ENCODE measurements around the gene RIPK4. TPM values are rescaled to one million over a fixed set of nuclear protein-coding genes. Genes with fewer than 3 reads are reported as not detected.

Gene RIPK4
- total and polyA plus RNA-seq, 7 experiments from 2014 or later: 0.24 to 2.2 (median 0.41) TPM; not detected in 1

- Mint-ChIP-seq H3K4me1 (peaks cover 21 to 25% (median 23%) of the 10 kb centered on the region in 7 donors), H3K27ac (no peak overlapping the region), H3K36me3 (peaks cover 0 to 5% (median 4%) of the 10 kb centered on the region in 5 donors), H3K27me3 (peaks cover 59 to 78% (median 73%) of the 10 kb centered on the region in 5 donors), H3K4me3 (no peak overlapping the region), H3K9me3 (peaks cover 0 to 6% (median 0%) of the 10 kb centered on the region in 11 donors)
- Histone ChIP-seq H3K27me3 (ENCODE audit: control insufficient read depth in 2 of 2, insufficient read depth in 2 of 2, low read length in 2 of 2) (peaks cover 12 to 13% of the 10 kb centered on the region in 2 donors), H3K4me1 (ENCODE audit: control insufficient read depth in 2 of 2, insufficient read depth in 2 of 2, low read length in 2 of 2) (peaks cover 11 to 28% of the 10 kb centered on the region in 2 donors), H3K9me3 (ENCODE audit: control insufficient read depth in 2 of 3, low read length in 3 of 3) (no peaks in the 10 kb centered on the region), H3K27ac (ENCODE audit: low read depth, low read length) (no peak overlapping the region), H3K4me3 (ENCODE audit: low read length) (no peak overlapping the region), H3K36me3 (ENCODE audit: control insufficient read depth in 2 of 3, insufficient read depth in 3 of 3, low read length in 3 of 3) (no peaks in the 10 kb centered on the region)
- no peak for ATAC-seq
- intact Hi-C loops (cut with micrococcal nuclease): no loop called here
- POLR2A ChIA-PET: no interaction called here
- no peak for DNase-seq
- CTCF ChIA-PET: no interaction called here
Observed at GRCh38 chr21:41770901-41771624, 4.2 kb upstream of the RIPK4 start.

- peaks cover 0 to 6% (median 0%) of the 10 kb centered on the region in 11 donors for H3K9me3 Mint-ChIP-seq
- Histone ChIP-seq H3K4me1 (ENCODE audit: control insufficient read depth in 2 of 2, insufficient read depth in 2 of 2, low read length in 2 of 2) (peaks cover 11 to 31% of the 10 kb centered on the region in 2 donors), H3K4me3 (ENCODE audit: low read length) (no peak overlapping the region), H3K36me3 (ENCODE audit: control insufficient read depth in 2 of 3, insufficient read depth in 3 of 3, low read length in 3 of 3) (no peaks in the 10 kb centered on the region), H3K27me3 (ENCODE audit: control insufficient read depth in 2 of 2, insufficient read depth in 2 of 2, low read length in 2 of 2) (peaks cover 8 to 12% of the 10 kb centered on the region in 2 donors), H3K27ac (ENCODE audit: low read depth, low read length) (no peak overlapping the region), H3K9me3 (ENCODE audit: control insufficient read depth in 2 of 3, low read length in 3 of 3) (no peaks in the 10 kb centered on the region)
- H3K36me3 Mint-ChIP-seq: peaks cover 0 to 5% (median 4%) of the 10 kb centered on the region in 5 donors
- intact Hi-C loops (cut with micrococcal nuclease): loop anchor here in 1 of 2 donors (5.0 kb wide), 1 partner anchor 107 kb away; the partner anchor contains the start of gene PRDM15
- no peak for DNase-seq
- H3K27me3 Mint-ChIP-seq: peaks cover 59 to 78% (median 69%) of the 10 kb centered on the region in 5 donors
- peak overlapping the region in 6 of 10 donors; percentile 13 to 97 (median 36) for H3K4me3 Mint-ChIP-seq
- ATAC-seq: no peak
- POLR2A ChIA-PET: no interaction called here
- H3K27ac Mint-ChIP-seq: peak overlapping the region in 1 of 9 donors; percentile 9
- peaks cover 23 to 30% (median 24%) of the 10 kb centered on the region in 7 donors for H3K4me1 Mint-ChIP-seq
- CTCF ChIA-PET: no interaction called here
Observed at GRCh38 chr21:41769933-41770332, 3.1 kb upstream of the RIPK4 start.

- ChIA-PET POLR2A (no interaction called here), CTCF (no interaction called here)
- Mint-ChIP-seq H3K27ac (peak overlapping the region in 2 of 9 donors; percentile 26 to 57), H3K9me3 (peaks cover 0 to 6% (median 0%) of the 10 kb centered on the region in 11 donors), H3K4me3 (peak overlapping the region in 6 of 10 donors; percentile 16 to 97 (median 86)), H3K36me3 (peaks cover 0 to 5% (median 3%) of the 10 kb centered on the region in 5 donors), H3K4me1 (peaks cover 23 to 30% (median 24%) of the 10 kb centered on the region in 7 donors), H3K27me3 (peaks cover 59 to 78% (median 68%) of the 10 kb centered on the region in 5 donors)
- Histone ChIP-seq H3K27ac (ENCODE audit: low read depth, low read length) (no peak overlapping the region), H3K9me3 (ENCODE audit: control insufficient read depth in 2 of 3, low read length in 3 of 3) (no peaks in the 10 kb centered on the region), H3K36me3 (ENCODE audit: control insufficient read depth in 2 of 3, insufficient read depth in 3 of 3, low read length in 3 of 3) (no peaks in the 10 kb centered on the region), H3K4me1 (ENCODE audit: control insufficient read depth in 2 of 2, insufficient read depth in 2 of 2, low read length in 2 of 2) (peaks cover 11 to 31% of the 10 kb centered on the region in 2 donors), H3K27me3 (ENCODE audit: control insufficient read depth in 2 of 2, insufficient read depth in 2 of 2, low read length in 2 of 2) (peaks cover 8 to 12% of the 10 kb centered on the region in 2 donors), H3K4me3 (ENCODE audit: low read length) (no peak overlapping the region)
- no peak for DNase-seq
- intact Hi-C loops (cut with micrococcal nuclease): loop anchor here in 1 of 2 donors (5.0 kb wide), 1 partner anchor 108 kb away; the partner anchor contains the start of gene PRDM15
- no peak for ATAC-seq
Observed at GRCh38 chr21:41769521-41769920, 2.7 kb upstream of the RIPK4 start.

- peaks cover 0 to 5% (median 3%) of the 10 kb centered on the region in 5 donors for H3K36me3 Mint-ChIP-seq
- CTCF ChIA-PET: no interaction called here
- peaks cover 8 to 14% of the 10 kb centered on the region in 2 donors for H3K27me3 ChIP-seq (ENCODE audit: control insufficient read depth in 2 of 2, insufficient read depth in 2 of 2, low read length in 2 of 2)
Observed at GRCh38 chr21:41769111-41769510, 2.3 kb upstream of the RIPK4 start.

GRCh38 chr21:41768437-41769042 is 1.7 kb upstream of the RIPK4 start:
- no peaks in the 10 kb centered on the region for H3K36me3 ChIP-seq (ENCODE audit: control insufficient read depth in 2 of 3, insufficient read depth in 3 of 3, low read length in 3 of 3)
- DNase-seq (peak in 6 of 9 donors; percentile 15 to 47 (median 34)), ATAC-seq (no peak)
- POLR2A ChIA-PET: no interaction called here
- peaks cover 11 to 31% of the 10 kb centered on the region in 2 donors for H3K4me1 ChIP-seq (ENCODE audit: control insufficient read depth in 2 of 2, insufficient read depth in 2 of 2, low read length in 2 of 2)
- H3K9me3 ChIP-seq (ENCODE audit: control insufficient read depth in 2 of 3, low read length in 3 of 3): no peaks in the 10 kb centered on the region
- peaks cover 59 to 83% (median 63%) of the 10 kb centered on the region in 5 donors for H3K27me3 Mint-ChIP-seq
- H3K4me3 ChIP-seq (ENCODE audit: low read length): peak overlapping the region; percentile 64
- intact Hi-C loops (cut with micrococcal nuclease): loop anchor here in 1 of 2 donors (5.0 kb wide), 1 partner anchor 109 kb away; the partner anchor contains the start of gene PRDM15
- H3K36me3 Mint-ChIP-seq: peaks cover 0 to 5% (median 3%) of the 10 kb centered on the region in 5 donors
- H3K27ac Mint-ChIP-seq: peak overlapping the region in 5 of 9 donors; percentile 7 to 57 (median 19)
- peaks cover 8 to 19% of the 10 kb centered on the region in 2 donors for H3K27me3 ChIP-seq (ENCODE audit: control insufficient read depth in 2 of 2, insufficient read depth in 2 of 2, low read length in 2 of 2)
- H3K9me3 Mint-ChIP-seq: peaks cover 0 to 6% (median 0%) of the 10 kb centered on the region in 11 donors
- H3K27ac ChIP-seq (ENCODE audit: low read depth, low read length): no peak overlapping the region
- CTCF ChIA-PET: no interaction called here
- peak overlapping the region; percentile 85 to 97 (median 87) for H3K4me3 Mint-ChIP-seq
- peaks cover 23 to 30% (median 24%) of the 10 kb centered on the region in 7 donors for H3K4me1 Mint-ChIP-seq

More at GRCh38 chr21:41769111-41769510, 2.3 kb upstream of the RIPK4 start:
- Histone ChIP-seq H3K9me3 (ENCODE audit: control insufficient read depth in 2 of 3, low read length in 3 of 3) (no peaks in the 10 kb centered on the region), H3K4me3 (ENCODE audit: low read length) (peak overlapping the region; percentile 64), H3K27ac (ENCODE audit: low read depth, low read length) (no peak overlapping the region), H3K36me3 (ENCODE audit: control insufficient read depth in 2 of 3, insufficient read depth in 3 of 3, low read length in 3 of 3) (no peaks in the 10 kb centered on the region), H3K4me1 (ENCODE audit: control insufficient read depth in 2 of 2, insufficient read depth in 2 of 2, low read length in 2 of 2) (peaks cover 11 to 31% of the 10 kb centered on the region in 2 donors)
- H3K27ac Mint-ChIP-seq: peak overlapping the region in 4 of 9 donors; percentile 7 to 57 (median 34)
- ATAC-seq (no peak), DNase-seq (no peak)
- peak overlapping the region; percentile 85 to 97 (median 87) for H3K4me3 Mint-ChIP-seq
- intact Hi-C loops (cut with micrococcal nuclease): loop anchor here in 1 of 2 donors (5.0 kb wide), 1 partner anchor 108 kb away; the partner anchor contains the start of gene PRDM15
- H3K27me3 Mint-ChIP-seq: peaks cover 59 to 80% (median 66%) of the 10 kb centered on the region in 5 donors
- POLR2A ChIA-PET: no interaction called here
- H3K4me1 Mint-ChIP-seq: peaks cover 23 to 30% (median 24%) of the 10 kb centered on the region in 7 donors
- peaks cover 0 to 6% (median 0%) of the 10 kb centered on the region in 11 donors for H3K9me3 Mint-ChIP-seq

- ChIA-PET CTCF (no interaction called here), POLR2A (no interaction called here)
- H3K27ac ChIP-seq (ENCODE audit: low read depth, low read length): no peak overlapping the region
- H3K36me3 Mint-ChIP-seq: peaks cover 0 to 5% (median 3%) of the 10 kb centered on the region in 5 donors
- peaks cover 0 to 6% (median 0%) of the 10 kb centered on the region in 11 donors for H3K9me3 Mint-ChIP-seq
- H3K4me1 Mint-ChIP-seq: peaks cover 23 to 30% (median 25%) of the 10 kb centered on the region in 7 donors
- H3K27me3 ChIP-seq (ENCODE audit: control insufficient read depth in 2 of 2, insufficient read depth in 2 of 2, low read length in 2 of 2): peaks cover 8 to 23% of the 10 kb centered on the region in 2 donors
- intact Hi-C loops (cut with micrococcal nuclease): loop anchor here in 1 of 2 donors (5.0 kb wide), 1 partner anchor 109 kb away; the partner anchor contains the start of gene PRDM15
- peaks cover 11 to 31% of the 10 kb centered on the region in 2 donors for H3K4me1 ChIP-seq (ENCODE audit: control insufficient read depth in 2 of 2, insufficient read depth in 2 of 2, low read length in 2 of 2)
- DNase-seq: no peak
- H3K36me3 ChIP-seq (ENCODE audit: control insufficient read depth in 2 of 3, insufficient read depth in 3 of 3, low read length in 3 of 3): no peaks in the 10 kb centered on the region
- peak overlapping the region in 7 of 9 donors; percentile 42 to 88 (median 71) for H3K27ac Mint-ChIP-seq
- H3K9me3 ChIP-seq (ENCODE audit: control insufficient read depth in 2 of 3, low read length in 3 of 3): no peaks in the 10 kb centered on the region
- ATAC-seq: no peak
- H3K4me3 ChIP-seq (ENCODE audit: low read length): peak overlapping the region; percentile 64
- peak overlapping the region; percentile 85 to 97 (median 87) for H3K4me3 Mint-ChIP-seq
- peaks cover 60 to 88% (median 64%) of the 10 kb centered on the region in 5 donors for H3K27me3 Mint-ChIP-seq
Observed at GRCh38 chr21:41767606-41768436, 969 bp upstream of the RIPK4 start.
